ENCODE measurements around the gene OVCA2. TPM values are rescaled to one million over a fixed set of nuclear protein-coding genes. Genes with fewer than 3 reads are reported as not detected.

Gene OVCA2
- total RNA-seq, 1 experiment from 2014 or later = 24.6 TPM

DNA sequence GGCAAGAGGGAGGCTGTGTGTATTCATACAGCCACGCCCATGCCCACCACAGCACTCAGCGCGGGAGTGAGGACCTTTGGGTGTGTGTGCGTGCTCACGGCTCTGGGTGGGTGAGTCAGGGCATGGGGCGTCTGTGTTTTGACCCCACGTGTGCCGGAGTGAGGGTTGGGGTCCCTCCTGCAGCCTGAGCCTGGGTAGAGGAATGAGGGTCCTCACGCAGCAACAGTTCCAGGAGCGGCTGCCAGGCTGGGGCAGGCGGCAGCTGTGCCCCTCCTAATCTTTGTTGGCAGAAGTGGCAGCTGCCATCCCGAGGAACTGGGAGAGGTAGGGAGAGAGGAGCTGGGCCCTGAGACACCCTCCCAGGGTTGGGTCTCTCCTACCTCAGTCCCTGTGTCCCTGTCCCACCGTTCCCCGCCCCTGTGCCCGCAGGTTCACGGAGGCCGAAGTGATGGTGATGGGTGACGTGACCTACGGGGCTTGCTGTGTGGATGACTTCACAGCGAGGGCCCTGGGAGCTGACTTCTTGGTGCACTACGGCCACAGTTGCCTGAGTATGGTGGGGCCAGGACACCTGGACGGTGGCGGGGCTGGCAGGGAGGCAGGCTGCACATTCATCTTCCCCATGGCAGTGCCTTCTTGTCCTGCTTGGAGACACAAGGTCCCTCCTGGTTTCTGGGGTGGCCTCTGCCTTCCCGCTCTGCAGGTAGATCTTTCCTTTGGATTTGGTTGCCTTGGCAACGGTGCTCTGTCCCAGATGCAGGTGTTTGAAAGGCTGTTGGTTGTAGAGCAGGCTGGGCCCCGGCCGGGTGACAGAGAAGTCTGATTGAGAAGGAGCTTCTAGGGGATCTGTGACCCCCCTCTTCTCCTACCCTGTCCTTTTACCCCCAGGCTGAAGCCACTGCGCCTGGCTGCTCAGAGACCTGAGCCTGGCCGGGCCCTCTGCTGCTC lies 6.0 kb upstream of the OVCA2 start:
- Histone ChIP-seq H3K56ac (ENCODE audit: insufficient read length, low read depth, low read length) (no peak overlapping the region), H3K79me2 (ENCODE audit: insufficient read depth, low read length) (no peaks in the 10 kb centered on the region), H3K23ac (ENCODE audit: insufficient read length, low read depth, low read length) (no peak overlapping the region), H3K4ac (ENCODE audit: low read depth, low read length) (no peak overlapping the region), H4K20me1 (ENCODE audit: control insufficient read depth, insufficient read depth, insufficient read length) (no peaks in the 10 kb centered on the region), H2BK20ac (ENCODE audit: low read depth, low read length, poor library complexity, severe bottlenecking) (no peak overlapping the region), H3K4me2 (ENCODE audit: insufficient read depth, insufficient read length, low read length) (no peak overlapping the region), H3K9ac (ENCODE audit: extremely low read depth, insufficient read length, low read length) (no peak overlapping the region), H4K5ac (ENCODE audit: insufficient read length, low read depth, low read length) (no peak overlapping the region), H2BK15ac (ENCODE audit: low read depth, low read length) (no peak overlapping the region), H3K14ac (ENCODE audit: insufficient read depth, low read length) (no peak overlapping the region), H2AK5ac (ENCODE audit: insufficient read length, low read length) (no peak overlapping the region), H3K9me3 (ENCODE audit: control insufficient read depth, low read depth, low read length) (no peaks in the 10 kb centered on the region), H2AFZ (ENCODE audit: low read length) (no peak overlapping the region), H3K18ac (ENCODE audit: insufficient read length, low read depth, low read length) (no peak overlapping the region), H4K8ac (replicated peaks; ENCODE audit: insufficient read length, low read depth, low read length) (no peak overlapping the region), H3K27me3 (ENCODE audit: insufficient read depth, low read length) (no peaks in the 10 kb centered on the region), H3T11ph (ENCODE audit: low read length) (no peak overlapping the region), H3K79me1 (ENCODE audit: insufficient read depth, low read depth, low read length, poor library complexity, severe bottlenecking) (no peaks in the 10 kb centered on the region), H4K91ac (ENCODE audit: insufficient read length, low read depth, low read length) (no peak overlapping the region), H3K4me1 (ENCODE audit: insufficient read depth, low read length) (no peaks in the 10 kb centered on the region), H2BK12ac (ENCODE audit: insufficient read length, low read depth, low read length) (no peak overlapping the region), H2BK120ac (ENCODE audit: low read depth, low read length, poor library complexity, severe bottlenecking) (no peak overlapping the region), H3K23me2 (ENCODE audit: insufficient read length, low read depth, low read length, poor library complexity, severe bottlenecking) (no peaks in the 10 kb centered on the region), H2BK5ac (ENCODE audit: insufficient read length, low read length) (no peak overlapping the region), H3K27ac (ENCODE audit: insufficient read length, low read depth, low read length) (no peak overlapping the region)
- H3K36me3 Mint-ChIP-seq (ENCODE audit: insufficient read depth in 1 of 3, low read depth in 3 of 3) = peaks cover 0 to 13% (median 11%) of the 10 kb centered on the region in 3 experiments; a peak in 6 of 7 replicates
- H3K9me3 Mint-ChIP-seq = no peaks in the 10 kb centered on the region; a peak in 1 of 5 replicates
- no CpG with 5 or more reads among the region's 29 CpGs for WGBS (ENCODE audit: extremely low coverage, insufficient read length, low lambda C conversion rate)
- TF ChIP-seq, protein P1, sequence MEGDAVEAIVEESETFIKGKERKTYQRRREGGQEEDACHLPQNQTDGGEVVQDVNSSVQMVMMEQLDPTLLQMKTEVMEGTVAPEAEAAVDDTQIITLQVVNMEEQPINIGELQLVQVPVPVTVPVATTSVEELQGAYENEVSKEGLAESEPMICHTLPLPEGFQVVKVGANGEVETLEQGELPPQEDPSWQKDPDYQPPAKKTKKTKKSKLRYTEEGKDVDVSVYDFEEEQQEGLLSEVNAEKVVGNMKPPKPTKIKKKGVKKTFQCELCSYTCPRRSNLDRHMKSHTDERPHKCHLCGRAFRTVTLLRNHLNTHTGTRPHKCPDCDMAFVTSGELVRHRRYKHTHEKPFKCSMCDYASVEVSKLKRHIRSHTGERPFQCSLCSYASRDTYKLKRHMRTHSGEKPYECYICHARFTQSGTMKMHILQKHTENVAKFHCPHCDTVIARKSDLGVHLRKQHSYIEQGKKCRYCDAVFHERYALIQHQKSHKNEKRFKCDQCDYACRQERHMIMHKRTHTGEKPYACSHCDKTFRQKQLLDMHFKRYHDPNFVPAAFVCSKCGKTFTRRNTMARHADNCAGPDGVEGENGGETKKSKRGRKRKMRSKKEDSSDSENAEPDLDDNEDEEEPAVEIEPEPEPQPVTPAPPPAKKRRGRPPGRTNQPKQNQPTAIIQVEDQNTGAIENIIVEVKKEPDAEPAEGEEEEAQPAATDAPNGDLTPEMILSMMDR (conservative IDR thresholded peaks at IDR 0.05) = no peak
- DNase-seq = peak; percentile 31
- H3K4me1 Mint-ChIP-seq = peaks cover 4 to 26% of the 10 kb centered on the region in 2 experiments
- no peak overlapping the region for H3K4me3 Mint-ChIP-seq
- H3K27me3 Mint-ChIP-seq (ENCODE audit: low read depth) = no peaks in the 10 kb centered on the region
- H3K27ac Mint-ChIP-seq = peak overlapping the region in 2 of 3 experiments; percentile 48 to 70; a peak in 1 of 7 replicates

All from H9 (cell line).